Fibroblast of skin of scalp (primary cell): ENCODE results near the gene MEGF6.

ENCODE experiments used
- DNase-seq: peaks from one replicate; pipeline ENCODE4 v3.0.0-alpha.2; 2013

The MEGF6 gene

GRCh38 chr1:3467096-3468036 is 143.9 kb downstream of the MEGF6 start:
- DNase-seq = no peak

DNA sequence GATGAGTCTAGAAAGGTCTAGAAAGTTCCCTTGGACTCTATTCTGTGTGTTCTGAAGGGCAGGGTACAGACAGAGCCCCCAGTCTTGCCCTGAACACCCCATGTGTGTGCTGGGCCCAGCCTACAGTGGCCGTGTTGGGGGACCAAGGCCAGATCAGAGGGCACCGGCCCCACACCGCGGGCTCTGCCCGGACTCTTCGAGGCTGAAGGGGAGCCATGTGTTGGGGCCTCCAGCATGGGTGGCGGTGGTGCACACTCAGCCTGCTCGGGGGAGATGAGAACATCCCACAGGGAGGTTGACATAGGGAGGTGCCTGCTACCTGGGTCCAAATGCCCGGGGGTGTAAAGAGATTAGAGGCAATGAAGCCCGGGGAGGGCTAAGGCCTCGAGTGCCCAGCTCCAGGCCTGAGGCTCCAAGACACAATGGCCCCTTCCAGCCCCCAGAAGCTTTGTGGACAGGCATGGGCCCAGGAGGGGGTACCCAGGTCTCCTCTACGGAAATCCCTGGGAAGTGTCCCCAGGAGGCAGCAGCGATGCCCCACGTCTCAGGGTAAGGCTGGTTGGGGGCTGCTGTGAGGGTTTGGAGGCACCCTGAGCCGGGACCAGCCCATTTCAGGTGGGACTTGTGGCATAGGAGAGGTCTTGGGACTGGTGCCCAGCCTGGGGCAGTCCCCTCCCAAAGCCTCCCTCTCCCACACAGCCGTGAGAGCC is 144.8 kb downstream of the MEGF6 start:
- DNase-seq = no peak

DNA sequence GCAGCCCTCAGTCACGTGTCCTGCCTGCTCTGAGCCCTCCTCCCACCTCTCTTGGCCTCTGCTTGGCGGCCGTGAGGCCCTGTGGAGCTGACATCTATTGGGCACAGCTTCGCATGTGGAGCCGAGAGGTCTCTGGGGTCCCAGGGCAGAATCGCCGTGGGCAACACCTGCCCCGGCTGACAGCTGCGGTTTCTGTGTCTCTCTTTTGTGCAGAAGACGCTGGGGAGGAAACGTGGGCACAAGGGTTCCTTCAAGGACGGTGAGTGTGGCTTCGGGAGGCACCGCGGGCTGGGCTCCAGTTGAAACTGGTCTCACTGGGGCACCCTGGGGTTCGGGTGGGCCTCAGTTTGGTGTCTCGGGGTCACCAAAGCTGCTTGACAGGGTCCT is 145.4 kb downstream of the MEGF6 start:
- DNase-seq = no peak

DNA sequence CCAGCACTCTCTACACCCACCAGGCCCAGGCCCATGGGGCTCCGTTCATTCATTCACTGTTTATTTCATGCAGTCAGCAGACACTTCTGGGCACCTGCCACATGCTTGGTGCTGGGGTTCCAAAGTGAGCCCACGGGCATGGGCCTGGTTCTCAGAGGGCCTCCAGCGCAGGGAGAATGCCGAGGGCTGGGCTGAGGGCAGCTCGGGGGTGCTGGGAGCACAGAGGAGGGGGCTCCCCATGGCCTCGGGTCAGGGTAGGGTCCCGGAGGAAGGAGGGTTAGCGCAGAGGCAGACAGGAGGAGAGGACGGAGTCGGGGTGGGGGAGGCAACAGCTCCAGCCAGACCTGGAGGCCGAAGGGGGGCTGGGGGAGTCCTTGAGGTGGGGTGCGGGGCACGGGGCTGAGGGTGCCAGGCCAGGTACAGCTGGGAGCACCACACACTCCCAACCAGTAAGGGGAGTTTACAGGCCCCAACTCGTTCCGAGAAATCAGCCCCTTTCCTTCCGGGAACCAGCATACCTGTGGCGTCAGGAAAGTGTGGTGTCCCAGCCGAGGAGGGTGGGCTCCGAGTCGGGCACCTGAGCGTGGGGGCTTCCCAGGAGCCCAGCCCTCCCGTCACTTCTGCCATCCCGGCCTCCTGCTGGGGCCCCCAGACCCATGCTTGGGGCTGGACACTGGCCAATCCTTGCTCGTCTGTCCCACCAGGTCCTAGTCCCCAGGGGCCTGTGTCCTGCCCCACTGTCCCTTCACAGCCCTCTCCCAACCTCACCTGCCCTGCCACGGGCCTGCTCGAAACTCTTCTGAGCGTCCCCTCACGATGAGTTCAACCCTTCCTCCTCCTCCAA is 146.0 kb downstream of the MEGF6 start:
- DNase-seq = no peak

- DNase-seq = no peak
Measured at GRCh38 chr1:3464649-3465025, 146.7 kb downstream of the MEGF6 start.

DNA sequence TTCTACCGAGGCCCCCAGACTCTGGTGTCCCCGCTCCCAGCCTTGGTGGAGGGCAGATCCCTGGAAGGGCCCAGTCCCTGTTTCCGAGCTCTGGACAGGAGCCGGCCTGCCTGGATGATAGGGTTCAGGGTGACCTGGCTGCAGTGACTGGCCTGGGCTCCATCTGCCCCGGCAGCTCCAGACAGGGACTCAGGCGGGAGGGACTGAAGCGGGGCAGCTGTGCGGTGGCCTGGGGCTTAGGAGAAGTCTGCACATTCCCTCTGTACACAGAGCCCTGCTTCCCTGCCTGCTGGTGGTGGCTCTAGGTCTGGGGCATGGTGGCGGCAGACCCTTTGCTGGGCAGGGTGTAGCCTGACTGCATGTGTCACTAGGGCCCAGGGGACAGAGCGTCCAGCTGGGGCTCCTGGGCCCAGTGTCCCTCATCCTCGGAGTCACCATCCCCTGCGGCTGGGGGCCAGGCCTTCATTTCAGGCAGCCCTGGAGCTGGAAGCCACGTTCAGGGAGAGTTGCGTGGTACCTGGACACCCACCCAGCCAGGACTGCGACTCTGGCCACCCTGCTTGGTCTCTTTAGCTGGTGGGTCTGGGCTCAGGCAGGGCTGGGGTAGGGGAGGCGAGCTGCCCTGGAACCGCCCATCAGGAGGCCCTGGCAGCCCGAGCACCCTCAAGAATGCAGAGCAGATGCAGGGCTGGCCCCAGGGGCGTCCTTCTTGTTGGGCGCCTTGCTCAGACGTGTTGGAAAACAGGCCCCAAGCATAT is 147.2 kb downstream of the MEGF6 start:
- DNase-seq = no peak

DNA sequence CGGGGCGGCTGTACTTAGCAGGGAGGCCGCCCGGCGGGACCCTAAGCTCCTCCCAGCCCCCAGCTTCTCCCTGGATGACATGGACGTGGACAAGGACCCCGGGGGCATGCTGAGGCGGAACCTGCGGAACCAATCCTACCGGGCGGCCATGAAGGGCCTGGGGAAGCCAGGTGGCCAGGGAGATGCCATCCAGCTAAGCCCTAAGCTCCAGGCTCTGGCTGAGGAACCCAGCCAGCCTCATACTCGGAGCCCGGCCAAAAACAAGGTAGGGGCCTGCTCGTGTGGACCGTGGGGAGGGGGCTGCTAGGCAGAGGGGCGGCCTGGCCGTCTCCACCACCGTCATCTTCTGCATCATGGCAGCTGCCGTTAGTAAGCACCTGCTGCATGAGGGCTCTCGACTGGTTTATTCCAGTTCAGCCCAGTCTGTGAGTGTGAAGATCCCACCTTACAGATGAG is 147.9 kb downstream of the MEGF6 start:
- no peak for DNase-seq

DNA sequence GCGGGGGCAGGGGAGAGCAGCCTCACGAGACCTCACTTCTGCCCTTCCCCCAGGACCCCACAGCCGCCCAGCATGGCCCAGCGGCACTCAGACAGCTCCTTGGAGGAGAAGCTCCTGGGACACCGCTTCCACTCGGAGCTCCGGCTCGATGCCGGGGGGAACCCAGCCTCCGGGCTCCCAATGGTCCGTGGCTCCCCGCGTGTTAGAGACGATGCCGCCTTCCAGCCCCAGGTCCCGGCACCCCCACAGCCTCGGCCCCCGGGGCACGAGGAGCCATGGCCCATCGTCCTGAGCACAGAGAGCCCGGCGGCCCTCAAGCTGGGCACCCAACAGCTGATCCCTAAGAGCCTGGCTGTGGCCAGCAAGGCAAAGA is 148.3 kb downstream of the MEGF6 start:
- DNase-seq = no peak

- DNase-seq = no peak
Measured at GRCh38 chr1:3462356-3463012, 148.8 kb downstream of the MEGF6 start.

- no peak for DNase-seq
Measured at GRCh38 chr1:3461934-3462275, 149.4 kb downstream of the MEGF6 start.

DNA sequence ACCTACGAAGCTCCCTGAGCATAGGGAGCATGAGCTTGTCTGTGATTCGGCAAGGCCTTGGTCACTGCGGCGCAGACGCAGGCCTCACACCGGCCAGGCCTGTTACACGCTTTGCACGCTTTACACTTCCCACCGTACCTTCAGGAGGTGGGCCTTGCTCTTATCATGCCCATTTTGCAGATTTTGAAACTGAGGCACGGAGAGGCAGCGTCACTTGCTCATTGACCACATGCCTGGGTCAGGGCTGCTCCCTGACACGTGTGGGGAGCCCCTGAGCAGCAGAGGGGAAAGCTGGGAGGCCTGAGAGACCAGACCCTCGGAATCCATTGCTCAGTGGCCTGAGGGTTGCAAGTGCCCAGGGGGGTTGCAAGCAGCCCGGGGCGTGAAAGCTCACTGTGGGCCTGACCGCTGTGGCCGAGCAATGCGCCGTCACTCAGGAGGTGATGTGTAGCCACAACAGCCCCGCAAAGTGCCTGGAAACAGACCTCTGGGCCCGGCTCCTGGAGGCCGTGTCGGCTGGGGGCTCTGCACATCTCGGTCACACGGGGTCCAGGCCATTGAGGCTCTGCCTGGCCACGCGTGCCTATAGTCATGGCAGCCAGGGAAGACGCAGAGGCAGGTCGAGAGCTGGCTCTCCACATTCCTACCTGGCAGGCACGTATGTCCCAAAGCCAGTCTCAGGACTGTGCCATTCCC is 149.9 kb downstream of the MEGF6 start:
- no peak for DNase-seq

DNA sequence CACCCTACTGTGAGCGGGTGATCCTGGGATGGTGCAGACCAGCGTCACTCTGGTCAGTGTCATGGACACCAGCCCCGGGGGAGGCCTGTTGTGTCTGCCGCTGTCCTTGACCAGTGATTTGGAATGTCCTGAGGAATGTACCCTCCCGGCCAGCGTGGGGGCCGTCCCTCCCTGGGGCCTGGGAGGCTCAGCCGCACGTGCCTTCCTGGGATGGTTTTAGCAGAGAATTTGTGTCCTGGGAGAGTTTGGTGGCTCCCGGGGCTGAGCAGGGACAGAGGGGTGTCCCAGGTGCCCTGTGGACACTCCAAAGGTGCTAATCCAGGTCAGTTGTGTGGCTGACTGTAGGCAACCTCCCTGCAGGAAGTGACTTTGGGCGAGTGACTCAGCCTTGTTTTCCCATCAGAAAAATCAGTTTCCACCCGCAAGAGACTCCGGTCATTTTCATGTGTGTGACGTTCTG is 150.6 kb downstream of the MEGF6 start:
- no peak for DNase-seq

- no peak for DNase-seq
Measured at GRCh38 chr1:3459940-3460671, 151.2 kb downstream of the MEGF6 start.

- no peak for DNase-seq
Measured at GRCh38 chr1:3459051-3459908, 152.0 kb downstream of the MEGF6 start.

DNA sequence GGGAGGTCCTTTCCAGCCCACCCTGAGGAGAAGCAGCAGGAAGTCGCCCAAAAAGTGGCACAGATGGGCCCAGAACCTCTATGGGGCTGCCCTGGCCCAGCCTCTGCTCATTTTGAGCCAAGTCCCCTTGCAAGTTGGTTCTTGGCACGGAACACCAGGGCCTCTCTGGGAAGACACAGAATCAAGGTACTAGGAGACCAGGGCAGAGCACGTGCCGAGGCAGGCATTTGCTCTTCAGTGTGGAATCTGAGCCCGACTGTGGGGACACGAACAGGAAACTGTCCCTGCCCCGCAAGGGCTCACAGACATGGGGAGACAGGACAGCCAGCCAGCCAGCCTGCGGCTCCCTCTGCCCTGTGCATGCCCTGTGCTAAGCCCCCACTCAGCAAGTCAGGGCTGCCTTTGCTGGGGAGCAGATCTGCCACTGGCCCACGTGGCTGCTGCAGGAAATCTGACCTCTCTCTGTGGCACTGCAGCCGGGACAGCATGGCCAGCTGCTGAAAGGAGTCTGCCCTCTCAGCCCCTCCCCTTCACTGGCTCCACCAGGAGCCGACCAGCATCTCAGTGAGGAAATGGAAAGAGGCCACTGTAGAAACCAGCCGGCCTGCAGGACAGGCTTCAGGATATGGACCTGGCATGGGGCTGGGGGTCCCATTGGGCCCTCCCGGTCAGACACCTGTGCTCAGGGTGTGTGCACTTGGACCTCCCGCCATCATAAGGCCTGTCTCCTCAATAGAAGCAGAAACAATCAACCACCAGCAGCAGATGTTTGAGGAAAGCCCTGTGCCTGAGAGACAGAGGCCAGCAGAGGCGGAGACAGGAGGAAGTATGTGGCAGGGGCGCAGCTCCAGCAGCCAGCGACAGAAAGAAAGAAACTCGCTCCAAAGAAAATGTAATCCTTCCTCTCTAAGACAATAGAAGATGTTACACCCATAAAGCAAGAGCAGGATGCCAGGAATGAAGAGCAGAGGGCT is 153.1 kb downstream of the MEGF6 start:
- no peak for DNase-seq

DNA sequence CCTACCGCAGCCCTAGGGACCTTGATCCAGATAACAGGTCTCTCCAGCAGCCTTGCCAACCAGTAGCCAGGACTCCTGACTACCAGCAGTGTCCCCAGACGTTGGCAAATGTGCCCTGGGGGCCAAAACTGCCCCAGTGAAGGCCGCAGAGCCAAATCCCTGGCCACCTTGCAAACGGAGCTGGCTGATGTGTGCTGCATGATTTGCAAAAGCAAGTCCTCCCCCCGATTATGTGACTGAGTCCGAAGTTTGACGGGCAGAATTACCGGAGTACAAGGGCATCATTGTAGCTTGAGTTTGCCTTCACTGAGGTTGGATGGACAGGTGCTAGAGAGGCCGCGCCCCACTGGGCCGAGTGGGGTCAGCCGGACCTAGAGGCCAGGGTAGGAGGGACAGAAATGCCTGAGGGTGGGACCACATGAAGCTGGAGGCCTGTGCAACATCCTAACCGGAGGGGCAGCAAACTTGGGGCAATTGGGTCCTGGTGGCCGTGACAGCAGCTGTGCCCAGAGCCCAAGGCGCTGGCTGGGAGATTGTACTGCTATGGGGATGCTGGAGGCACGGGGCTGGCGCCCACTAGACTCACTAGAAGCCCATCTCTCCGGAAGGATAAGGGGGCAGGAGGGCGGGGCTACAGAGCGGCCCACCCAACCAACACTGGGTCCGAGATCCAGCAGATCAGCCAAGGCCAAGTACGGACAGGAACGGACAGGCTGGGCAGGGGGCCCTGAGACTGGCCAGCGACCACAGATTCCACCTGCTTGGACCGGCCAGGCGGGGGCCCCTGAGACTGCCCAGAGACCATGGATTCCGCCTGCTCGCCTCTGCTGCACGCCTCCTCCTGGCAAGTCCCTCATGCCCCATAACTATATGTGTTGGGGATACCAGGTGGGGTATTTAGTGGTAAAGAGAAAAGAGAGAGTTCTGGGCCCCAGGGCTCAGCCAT is 154.1 kb downstream of the MEGF6 start:
- no peak for DNase-seq

GRCh38 chr1:3456449-3456963 is 154.8 kb downstream of the MEGF6 start:
- DNase-seq = no peak
